WTC11 (cell line): Measurements from ENCODE around the gene TTC38. TPM values are rescaled to one million over a fixed set of nuclear protein-coding genes. Genes with fewer than 3 reads are reported as not detected.
A peak's percentile ranks its signal among the peaks of the same experiment; 100 is the strongest.

Source experiments
- AR ChIP-seq: fragments of 250-450 bp; sonication (Bioruptor Pico); IDR thresholded peaks from 2 replicates; pipeline ENCODE4 v1.9.0; 2021; ENCODE audit warnings: mild to moderate bottlenecking
- ATF2 ChIP-seq: sonication (generic); formaldehyde crosslinking; IDR thresholded peaks from 2 replicates; pipeline ENCODE4 v1.8.1; 2022; ENCODE audit warnings: low read depth, missing genetic modification reagents, borderline replicate concordance
- CBFB ChIP-seq: sonication (generic); formaldehyde crosslinking; IDR thresholded peaks from 2 replicates; pipeline ENCODE4 v1.8.1; 2022; ENCODE audit warnings: mild to moderate bottlenecking, low read depth, missing genetic modification reagents
- E2F1 ChIP-seq: sonication (generic); formaldehyde crosslinking; IDR thresholded peaks from 2 replicates; pipeline ENCODE4 v1.8.0; 2022; ENCODE audit warnings: mild to moderate bottlenecking, missing genetic modification reagents
- ESRRA ChIP-seq: sonication (generic); formaldehyde crosslinking; IDR thresholded peaks from 2 replicates; pipeline ENCODE4 v1.8.1; 2022; ENCODE audit warnings: mild to moderate bottlenecking, missing genetic modification reagents, borderline replicate concordance
- FOXK1 ChIP-seq: sonication (generic); formaldehyde crosslinking; IDR thresholded peaks from 2 replicates; pipeline ENCODE4 v1.8.0; 2022; ENCODE audit warnings: mild to moderate bottlenecking, moderate library complexity, missing genetic modification reagents
- GABPB1 ChIP-seq: sonication (generic); formaldehyde crosslinking; IDR thresholded peaks from 2 replicates; pipeline ENCODE4 v1.8.1; 2023; ENCODE audit warnings: mild to moderate bottlenecking, missing genetic modification reagents
- GRHL2 ChIP-seq: fragments of 250-450 bp; sonication (Bioruptor Pico); IDR thresholded peaks from 2 replicates; pipeline ENCODE4 v1.8.0; 2022; ENCODE audit warnings: mild to moderate bottlenecking, moderate library complexity; ENCODE audit not compliant: insufficient replicate concordance, severe bottlenecking
- HMGA2 ChIP-seq: fragments of 250-450 bp; sonication (Bioruptor Pico); IDR thresholded peaks from 2 replicates; pipeline ENCODE4 v1.4.0; 2021; ENCODE audit warnings: mild to moderate bottlenecking, moderate library complexity
- JAZF1 ChIP-seq: fragments of 250-450 bp; sonication (Bioruptor Pico); IDR thresholded peaks from 2 replicates; pipeline ENCODE4 v1.9.0; 2021; ENCODE audit warnings: moderate library complexity, mild to moderate bottlenecking, inconsistent platforms
- NFE2L1 ChIP-seq: sonication (generic); formaldehyde crosslinking; IDR thresholded peaks from 2 replicates; pipeline ENCODE4 v1.8.1; 2023; ENCODE audit warnings: missing genetic modification reagents
- SMAD4 ChIP-seq: sonication (generic); formaldehyde crosslinking; IDR thresholded peaks from 2 replicates; pipeline ENCODE4 v1.8.0; 2022; ENCODE audit warnings: mild to moderate bottlenecking, missing genetic modification reagents
- SP1 ChIP-seq: sonication (generic); formaldehyde crosslinking; conservative IDR thresholded peaks from 2 replicates; pipeline ENCODE4 v1.8.1; 2022; ENCODE audit warnings: missing genetic modification reagents
- TEAD4 ChIP-seq: sonication (generic); formaldehyde crosslinking; IDR thresholded peaks from 2 replicates; pipeline ENCODE4 v1.8.0; 2022; ENCODE audit warnings: mild to moderate bottlenecking, missing genetic modification reagents
- TP53 ChIP-seq: sonication (generic); formaldehyde crosslinking; IDR thresholded peaks from 2 replicates; pipeline ENCODE4 v1.8.1; 2023; ENCODE audit warnings: mild to moderate bottlenecking, missing genetic modification reagents
- ZNF138 ChIP-seq: sonication (generic); formaldehyde crosslinking; conservative IDR thresholded peaks from 2 replicates; pipeline ENCODE4 v1.8.1; 2022; ENCODE audit warnings: mild to moderate bottlenecking, moderate library complexity, missing genetic modification reagents
- ZNF219 ChIP-seq: sonication (generic); formaldehyde crosslinking; IDR thresholded peaks from 2 replicates; pipeline ENCODE4 v1.8.0; 2023; ENCODE audit warnings: missing genetic modification reagents, mild to moderate bottlenecking, borderline replicate concordance
- ZNF281 ChIP-seq: sonication (generic); formaldehyde crosslinking; IDR thresholded peaks from 2 replicates; pipeline ENCODE4 v1.8.0; 2023; ENCODE audit warnings: mild to moderate bottlenecking, missing genetic modification reagents
- ZNF416 ChIP-seq: fragments of 250-450 bp; sonication (Bioruptor Pico); IDR thresholded peaks from 2 replicates; pipeline ENCODE4 v1.9.0; 2021; ENCODE audit warnings: mild to moderate bottlenecking, inconsistent platforms
- ZNF425 ChIP-seq: fragments of 250-450 bp; sonication (Bioruptor Pico); conservative IDR thresholded peaks from 2 replicates; pipeline ENCODE4 v1.9.0; 2021; ENCODE audit warnings: mild to moderate bottlenecking
- ZNF532 ChIP-seq: fragments of 250-450 bp; sonication (Bioruptor Pico); IDR thresholded peaks from 2 replicates; pipeline ENCODE4 v1.9.0; 2021; ENCODE audit warnings: mild to moderate bottlenecking, borderline replicate concordance
- ZSCAN18 ChIP-seq: fragments of 250-450 bp; sonication (Bioruptor Pico); IDR thresholded peaks from 2 replicates; pipeline ENCODE4 v2.1.2; 2022; ENCODE audit warnings: mild to moderate bottlenecking, moderate library complexity
- total RNA-seq: library from RNA; stranded (reverse); gene quantifications from 3 replicates; pipeline ENCODE4 v1.2.3, GENCODE V29; 2021

Gene TTC38
- total RNA-seq, 1 experiment from 2014 or later: 20.7 TPM

GRCh38 chr22:46296257-46297150, 28.7 kb downstream of the TTC38 start, which contains the start of gene GTSE1 (continued):
- no peak for TF ChIP-seq ZNF425 (CRISPR knock-in tag)
- peak; percentile 94 for TF ChIP-seq GABPB1 (CRISPR knock-in tag)
- no peak for TF ChIP-seq ZNF219 (CRISPR knock-in tag)
- TF ChIP-seq SP1 (CRISPR knock-in tag): peak; percentile 79
- TF ChIP-seq E2F1 (CRISPR knock-in tag): 0 out of 2 replicates have a peak, but pooled peaks have one; percentile 31
- TF ChIP-seq ATF2 (CRISPR knock-in tag): no peak
- no peak for TF ChIP-seq CBFB
- no peak for TF ChIP-seq ZNF532 (CRISPR knock-in tag)
- TF ChIP-seq FOXK1 (CRISPR knock-in tag): peak; percentile 85
- no peak for TF ChIP-seq TEAD4 (CRISPR knock-in tag)
- no peak for TF ChIP-seq TP53
- no peak for TF ChIP-seq ESRRA (CRISPR knock-in tag)
- TF ChIP-seq ZNF138: no peak
- no peak for TF ChIP-seq AR (CRISPR knock-in tag)
- no peak for TF ChIP-seq ZNF416 (CRISPR knock-in tag)
- no peak for TF ChIP-seq HMGA2 (CRISPR knock-in tag)
- no peak for TF ChIP-seq SMAD4 (CRISPR knock-in tag)
- no peak for TF ChIP-seq JAZF1 (CRISPR knock-in tag)
- peak; percentile 51; the same call in 1 of the 2 replicates for TF ChIP-seq NFE2L1 (CRISPR knock-in tag)
- TF ChIP-seq ZNF281 (CRISPR knock-in tag): no peak
- TF ChIP-seq ZSCAN18 (CRISPR knock-in tag): no peak
- no peak for TF ChIP-seq GRHL2 (CRISPR knock-in tag)
